Smooth muscle cell (in vitro differentiated cells): ENCODE measurements around the gene EDN2. TPM values are rescaled to one million over a fixed set of nuclear protein-coding genes. Genes with fewer than 3 reads are reported as not detected.

ENCODE experiments used
- DNase-seq: peaks from one replicate; lab custom pipeline; 2025; ENCODE audit not compliant: unreplicated experiment; lab: John Stamatoyannopoulos, UW
- H2AFZ ChIP-seq: fragments of 200-600 bp; sonication (generic); 2 replicates; pipeline ENCODE4 v1.6.0; 2016; ENCODE audit warnings: antibody characterized with exemption, low read depth, mild to moderate bottlenecking
- H3F3A ChIP-seq: fragments of 200-600 bp; sonication (generic); 2 replicates; pipeline ENCODE4 v1.6.0; 2017; ENCODE audit warnings: antibody characterized with exemption, low read depth
- H3K27ac ChIP-seq: fragments of 200-600 bp; sonication (generic); 2 replicates; pipeline ENCODE4 v1.5.1; 2016; ENCODE audit warnings: low read depth, mild to moderate bottlenecking
- H3K27me3 ChIP-seq: fragments of 200-600 bp; sonication (generic); 2 replicates; pipeline ENCODE4 v1.6.1; 2016; ENCODE audit warnings: low read depth, mild to moderate bottlenecking
- H3K36me3 ChIP-seq: fragments of 200-600 bp; sonication (generic); 2 replicates; pipeline ENCODE4 v1.5.1; 2016; ENCODE audit warnings: low read depth
- H3K4me1 ChIP-seq: fragments of 200-600 bp; sonication (generic); 2 replicates; pipeline ENCODE4 v1.5.1; 2016; ENCODE audit warnings: low read depth
- H3K4me2 ChIP-seq: fragments of 200-600 bp; sonication (generic); 2 replicates; pipeline ENCODE4 v1.6.0; 2016; ENCODE audit warnings: mild to moderate bottlenecking
- H3K4me3 ChIP-seq: fragments of 200-600 bp; sonication (generic); 2 replicates; pipeline ENCODE4 v1.5.1; 2016; ENCODE audit warnings: mild to moderate bottlenecking
- H3K79me2 ChIP-seq: fragments of 200-600 bp; sonication (generic); 2 replicates; pipeline ENCODE4 v1.6.0; 2016; ENCODE audit warnings: low read depth, mild to moderate bottlenecking
- H3K9ac ChIP-seq: fragments of 200-600 bp; sonication (generic); 2 replicates; pipeline ENCODE4 v1.6.0; 2016; ENCODE audit warnings: low read depth
- H3K9me3 ChIP-seq: fragments of 200-600 bp; sonication (generic); replicated peaks from 2 replicates; pipeline ENCODE4 v1.5.1; 2016; ENCODE audit warnings: low read depth
- H4K20me1 ChIP-seq: fragments of 200-600 bp; sonication (generic); 2 replicates; pipeline ENCODE4 v1.6.0; 2016; ENCODE audit warnings: low read depth
- CTCF ChIP-seq: fragments of 200-600 bp; sonication (generic); IDR thresholded peaks from 2 replicates; pipeline ENCODE4 v1.5.1; 2017; ENCODE audit warnings: borderline replicate concordance, mild to moderate bottlenecking, antibody characterized with exemption; ENCODE audit not compliant: insufficient read depth, poor library complexity, severe bottlenecking
- WGBS: methylation state at CpG from one replicate; pipeline ENCODE4 v1.1.7; 2016; ENCODE audit warnings: low lambda C conversion rate; 5-methylcytosine and 5-hydroxymethylcytosine counted together
- polyA plus RNA-seq: library from polyadenylated mRNA; unstranded; fragments of >200 nt; fragmentation: Nextera tagmentation; extraction: Ambion mirVana; gene quantifications from 2 replicates; pipeline ENCODE4 v1.2.1, GENCODE V29; 2016
- total RNA-seq: library from RNA; depleted of rRNA; stranded (reverse); fragments of >200 nt; gene quantifications from 2 replicates; pipeline ENCODE4 v1.2.3, GENCODE V29; 2014

Gene EDN2
- total and polyA plus RNA-seq, 2 experiments from 2014 or later, result not detected

GRCh38 chr1:41501581-41501980, 17.1 kb upstream of the EDN2 start:
- H4K20me1 ChIP-seq, result no peaks in the 10 kb centered on the region
- no peaks in the 10 kb centered on the region for H3K79me2 ChIP-seq
- H3K36me3 ChIP-seq, result no peaks in the 10 kb centered on the region
- no peak overlapping the region for H2AFZ ChIP-seq
- DNase-seq, result no peak
- no peak overlapping the region for H3K9ac ChIP-seq
- H3K4me3 ChIP-seq, result no peak overlapping the region
- no peaks in the 10 kb centered on the region for H3K9me3 ChIP-seq
- no peaks in the 10 kb centered on the region for H3K27me3 ChIP-seq
- TF ChIP-seq CTCF, result no peak
- peaks cover 10% of the 10 kb centered on the region for H3F3A ChIP-seq
- no peak overlapping the region for H3K4me2 ChIP-seq
- WGBS, result 98% methylated on average over 20 of the region's 20 CpGs
- H3K27ac ChIP-seq, result no peak overlapping the region
- H3K4me1 ChIP-seq, result peaks cover 3% of the 10 kb centered on the region

GRCh38 chr1:41500781-41501518, 16.5 kb upstream of the EDN2 start:
- DNase-seq, result no peak
- H4K20me1 ChIP-seq, result no peaks in the 10 kb centered on the region
- no peak overlapping the region for H3K27ac ChIP-seq
- H2AFZ ChIP-seq, result no peak overlapping the region
- no peak for TF ChIP-seq CTCF
- no peak overlapping the region for H3K4me2 ChIP-seq
- no peaks in the 10 kb centered on the region for H3K9me3 ChIP-seq
- peaks cover 12% of the 10 kb centered on the region for H3F3A ChIP-seq
- H3K4me1 ChIP-seq, result peaks cover 8% of the 10 kb centered on the region
- no peaks in the 10 kb centered on the region for H3K36me3 ChIP-seq
- no peak overlapping the region for H3K4me3 ChIP-seq
- H3K79me2 ChIP-seq, result no peaks in the 10 kb centered on the region
- H3K9ac ChIP-seq, result no peak overlapping the region
- no peaks in the 10 kb centered on the region for H3K27me3 ChIP-seq
- WGBS, result 72% methylated on average over 7 of the region's 7 CpGs

GRCh38 chr1:41500378-41500777, 15.9 kb upstream of the EDN2 start:
- no peak overlapping the region for H3K4me2 ChIP-seq
- no peaks in the 10 kb centered on the region for H3K27me3 ChIP-seq
- no peak overlapping the region for H3K4me3 ChIP-seq
- H2AFZ ChIP-seq, result no peak overlapping the region
- no peaks in the 10 kb centered on the region for H3K9me3 ChIP-seq
- H3K79me2 ChIP-seq, result no peaks in the 10 kb centered on the region
- no peak for DNase-seq
- no peak overlapping the region for H3K9ac ChIP-seq
- no peaks in the 10 kb centered on the region for H4K20me1 ChIP-seq
- TF ChIP-seq CTCF, result no peak
- H3K36me3 ChIP-seq, result no peaks in the 10 kb centered on the region
- peaks cover 17% of the 10 kb centered on the region for H3F3A ChIP-seq
- H3K27ac ChIP-seq, result no peak overlapping the region
- H3K4me1 ChIP-seq, result peaks cover 14% of the 10 kb centered on the region
- 86% methylated on average over 10 of the region's 10 CpGs for WGBS

- Histone ChIP-seq H3K9ac (no peak overlapping the region), H4K20me1 (no peaks in the 10 kb centered on the region), H3F3A (peaks cover 18% of the 10 kb centered on the region), H3K27ac (no peak overlapping the region), H3K4me3 (no peak overlapping the region), H3K4me2 (no peak overlapping the region), H3K36me3 (no peaks in the 10 kb centered on the region), H3K9me3 (no peaks in the 10 kb centered on the region), H3K4me1 (peaks cover 18% of the 10 kb centered on the region), H2AFZ (no peak overlapping the region), H3K27me3 (no peaks in the 10 kb centered on the region), H3K79me2 (no peaks in the 10 kb centered on the region)
- no peak for TF ChIP-seq CTCF
- 90% methylated on average over 2 of the region's 2 CpGs for WGBS
- no peak for DNase-seq
These were observed 15.1 kb upstream of the EDN2 start for GRCh38 chr1:41499591-41499990.
